SK-N-SH (cell line): ENCODE data around the gene SDHA. TPM values are rescaled to one million over a fixed set of nuclear protein-coding genes. Genes with fewer than 3 reads are reported as not detected.

ENCODE experiments used
- CTCF ChIA-PET: fragments of 300-600, 350-600 bp; formaldehyde crosslinking; extraction: SDS; loops from one replicate; lab custom pipeline; 2021; lab: Yijun Ruan, JAX
- POLR2A ChIA-PET: fragments of 350-600 bp; sonication (Branson Sonifier 250); formaldehyde crosslinking; extraction: SDS; loops from one replicate; lab custom pipeline; 2020; ENCODE audit warnings: antibody characterized with exemption, inconsistent platforms; lab: Yijun Ruan, JAX
- DNase-seq: peaks from one replicate; pipeline ENCODE4 v3.0.0; 2012
- H2AFZ ChIP-seq: fragments of 200-600 bp; sonication (generic); 2 replicates; pipeline ENCODE4 v1.8.1; 2016; ENCODE audit warnings: antibody characterized with exemption, mild to moderate bottlenecking, low read depth
- H3F3A ChIP-seq: fragments of 200-600 bp; sonication (generic); replicated peaks from 2 replicates; pipeline ENCODE3; 2016; ENCODE audit warnings: antibody characterized with exemption, mild to moderate bottlenecking; ENCODE audit not compliant: insufficient read depth
- H3K27ac ChIP-seq, 2 experiments: fragments of 200-500 bp in 1 of 2; fragments of 200-600 bp in 1 of 2; sonication (Bioruptor generic) in 1 of 2; sonication (generic), shearing (Covaris generic) in 1 of 2; 2 replicates each; pipeline versions ENCODE4 v1.5.1 to v1.6.1; 2014 to 2016; ENCODE audit warnings: low read depth in 2 of 2, inconsistent platforms in 1 of 2, low read length in 1 of 2, mild to moderate bottlenecking in 1 of 2, mixed read lengths in 1 of 2
- H3K27me3 ChIP-seq: fragments of 200-600 bp; sonication (generic), shearing (Covaris generic); 2 replicates; pipeline ENCODE4 v1.6.1; 2016; ENCODE audit warnings: mixed run types; ENCODE audit not compliant: insufficient read depth
- H3K36me3 ChIP-seq, 2 experiments: fragments of 200-500 bp in 1 of 2; fragments of 200-600 bp in 1 of 2; sonication (Bioruptor generic) in 1 of 2; sonication (generic) in 1 of 2; replicated peaks in 1 of 2; 2 replicates each; pipeline versions ENCODE3 to v1.5.1; 2014 to 2016; ENCODE audit warnings: low read length in 1 of 2, mild to moderate bottlenecking in 1 of 2; ENCODE audit not compliant: insufficient read depth in 2 of 2, control insufficient read depth in 1 of 2
- H3K4me1 ChIP-seq, 2 experiments: fragments of 200-500 bp in 1 of 2; fragments of 200-600 bp in 1 of 2; sonication (Bioruptor generic) in 1 of 2; sonication (generic), shearing (Covaris generic) in 1 of 2; 2 replicates each; pipeline versions ENCODE4 v1.5.1 to v1.6.1; 2014 to 2016; ENCODE audit warnings: low read depth in 1 of 2, low read length in 1 of 2, mixed run types in 1 of 2; ENCODE audit not compliant: insufficient read depth in 2 of 2, control insufficient read depth in 1 of 2
- H3K4me2 ChIP-seq: fragments of 200-600 bp; sonication (generic), shearing (Covaris generic); 2 replicates; pipeline ENCODE4 v1.6.1; 2017; ENCODE audit warnings: mixed run types
- H3K4me3 ChIP-seq, 2 experiments: fragments of 200-500 bp in 1 of 2; fragments of 200-600 bp in 1 of 2; sonication (Bioruptor generic) in 1 of 2; sonication (generic), shearing (Covaris generic) in 1 of 2; 2 replicates each; pipeline versions ENCODE4 v1.5.1 to v1.8.1; 2014 to 2016; ENCODE audit warnings: low read depth in 2 of 2, inconsistent platforms in 1 of 2, low read length in 1 of 2, mild to moderate bottlenecking in 1 of 2, mixed read lengths in 1 of 2, moderate library complexity in 1 of 2
- H3K79me2 ChIP-seq: fragments of 200-600 bp; sonication (generic); 2 replicates; pipeline ENCODE4 v1.8.1; 2017; ENCODE audit warnings: mild to moderate bottlenecking; ENCODE audit not compliant: insufficient read depth
- H3K9ac ChIP-seq: fragments of 200-600 bp; sonication (generic); 2 replicates; pipeline ENCODE4 v1.6.1; 2017; ENCODE audit warnings: mixed run types
- H3K9me2 ChIP-seq: fragments of 200-600 bp; sonication (generic); 2 replicates; pipeline ENCODE4 v1.6.1; 2017; ENCODE audit warnings: mixed run types
- H3K9me3 ChIP-seq: fragments of 200-600 bp; sonication (generic); 2 replicates; pipeline ENCODE4 v1.6.1; 2017; ENCODE audit warnings: mixed run types, mild to moderate bottlenecking, moderate library complexity
- H4K20me1 ChIP-seq: fragments of 200-600 bp; sonication (generic); 2 replicates; pipeline ENCODE4 v1.6.1; 2017; ENCODE audit warnings: mild to moderate bottlenecking, mixed run types; ENCODE audit not compliant: insufficient read depth
- ELF1 ChIP-seq: IDR thresholded peaks from 2 replicates; pipeline ENCODE4 v1.4.0; 2012
- FOSL2 ChIP-seq: IDR thresholded peaks from 2 replicates; pipeline ENCODE4 v1.4.0; 2012; ENCODE audit warnings: low read depth, mild to moderate bottlenecking, moderate library complexity, borderline replicate concordance
- FOXJ3 ChIP-seq: sonication (generic); formaldehyde crosslinking; IDR thresholded peaks from 2 replicates; pipeline ENCODE4 v1.5.1; 2020; ENCODE audit warnings: mild to moderate bottlenecking, missing genetic modification reagents
- GABPA ChIP-seq: IDR thresholded peaks from 2 replicates; pipeline ENCODE4 v1.4.0; 2012; ENCODE audit warnings: low read depth, mild to moderate bottlenecking
- MEF2A ChIP-seq: IDR thresholded peaks from 2 replicates; pipeline ENCODE4 v1.4.0; 2012; ENCODE audit warnings: low read depth, borderline replicate concordance
- NRF1 ChIP-seq: IDR thresholded peaks from 2 replicates; pipeline ENCODE4 v1.6.1; 2012; ENCODE audit warnings: low read depth, mild to moderate bottlenecking, low read length
- PBX3 ChIP-seq: IDR thresholded peaks from 2 replicates; pipeline ENCODE4; 2012
- POLR2AphosphoS5 ChIP-seq: IDR thresholded peaks from 2 replicates; pipeline ENCODE4 v1.6.1; 2012; ENCODE audit warnings: low read depth, low read length
- REST ChIP-seq: IDR thresholded peaks from 2 replicates; pipeline ENCODE4 v1.6.1; 2012; ENCODE audit warnings: mild to moderate bottlenecking, low read depth, low read length, moderate library complexity
- TAF1 ChIP-seq: IDR thresholded peaks from 2 replicates; pipeline ENCODE4 v1.6.1; 2012; ENCODE audit warnings: low read depth, mild to moderate bottlenecking, low read length, moderate library complexity, borderline replicate concordance
- TCF12 ChIP-seq: IDR thresholded peaks from 2 replicates; pipeline ENCODE4 v1.4.0; 2012
- USF2 ChIP-seq: fragments of 150-350 bp; IDR thresholded peaks from 2 replicates; pipeline ENCODE4 v1.6.1; 2017; ENCODE audit warnings: antibody characterized with exemption, low read length, low read depth, borderline replicate concordance
- YY1 ChIP-seq: IDR thresholded peaks from 2 replicates; pipeline ENCODE4 v1.4.0; 2012; ENCODE audit warnings: low read depth, mild to moderate bottlenecking
- WGBS: methylation state at CpG from one replicate; pipeline ENCODE4 v1.1.6; 2017; ENCODE audit warnings: low lambda C conversion rate; 5-methylcytosine and 5-hydroxymethylcytosine counted together
- polyA plus RNA-seq, 3 experiments: library from polyadenylated mRNA; depleted of rRNA; stranded (reverse); fragments of >200 nt; gene quantifications; 2 replicates each; pipeline ENCODE4 v1.2.3, GENCODE V29; 2012

SDHA gene
- polyA plus RNA-seq, 1 of the 3 experiments (the other 2 are of a cell fraction): 106 TPM

- CTCF ChIA-PET: interaction anchor here (0.6 kb wide), 1 partner anchor 764 kb away, joined by 3 read pairs; no protein-coding TSS in a partner anchor
- no peaks in the 10 kb centered on the region for H3K9me2 ChIP-seq
- H2AFZ ChIP-seq: no peak overlapping the region
- peaks cover 0 to 19% of the 10 kb centered on the region in 2 experiments; a peak in 1 of 4 replicates for H3K4me1 ChIP-seq
- H3K9me3 ChIP-seq: no peaks in the 10 kb centered on the region
- H3K79me2 ChIP-seq: no peaks in the 10 kb centered on the region
- POLR2A ChIA-PET: no interaction called here
- TF ChIP-seq TCF12 (peak; percentile 48; the same call in 1 of the 2 replicates), POLR2AphosphoS5 (no peak)
- TF ChIP-seq, all 33 proteins: peak for 1
- H3K27me3 ChIP-seq: no peaks in the 10 kb centered on the region
- no peaks in the 10 kb centered on the region for H3F3A ChIP-seq
- DNase-seq: no peak
- 56% methylated on average over 16 of the region's 21 CpGs for WGBS
- no peak overlapping the region for H3K9ac ChIP-seq
- H3K27ac ChIP-seq: no peak overlapping the region
- no peak overlapping the region for H3K4me2 ChIP-seq
- H4K20me1 ChIP-seq: no peaks in the 10 kb centered on the region
- H3K4me3 ChIP-seq: no peak overlapping the region
- no peaks in the 10 kb centered on the region for H3K36me3 ChIP-seq
Measured at GRCh38 chr5:185095-186070, 32.7 kb upstream of the SDHA start.

GRCh38 chr5:186091-187041, 31.8 kb upstream of the SDHA start:
- H3K36me3 ChIP-seq: no peaks in the 10 kb centered on the region
- H2AFZ ChIP-seq: no peak overlapping the region
- WGBS: 77% methylated on average over 21 of the region's 28 CpGs
- H3K9ac ChIP-seq: no peak overlapping the region
- H3K27me3 ChIP-seq: no peaks in the 10 kb centered on the region
- no peak overlapping the region for H3K27ac ChIP-seq
- POLR2A ChIA-PET: no interaction called here
- no peaks in the 10 kb centered on the region for H4K20me1 ChIP-seq
- no peaks in the 10 kb centered on the region for H3F3A ChIP-seq
- H3K79me2 ChIP-seq: no peaks in the 10 kb centered on the region
- no peak for DNase-seq
- no peaks in the 10 kb centered on the region for H3K9me3 ChIP-seq
- H3K4me2 ChIP-seq: no peak overlapping the region
- CTCF ChIA-PET: interaction anchor here (1.2 kb wide), 1 partner anchor 10 kb away, joined by 3 read pairs; no protein-coding TSS in a partner anchor
- H3K4me3 ChIP-seq: no peak overlapping the region
- no peaks in the 10 kb centered on the region for H3K9me2 ChIP-seq
- peaks cover 0 to 19% of the 10 kb centered on the region in 2 experiments; a peak in 1 of 4 replicates for H3K4me1 ChIP-seq
- TF ChIP-seq USF2: no peak
- TF ChIP-seq YY1: no peak
- TF ChIP-seq POLR2AphosphoS5: no peak
- TF ChIP-seq FOSL2: no peak
- TF ChIP-seq TAF1: no peak
- no peak for TF ChIP-seq ELF1
- TF ChIP-seq NRF1: no peak
- TF ChIP-seq FOXJ3 (CRISPR knock-in tag): no peak
- TF ChIP-seq PBX3: no peak
- TF ChIP-seq GABPA: no peak
- TF ChIP-seq MEF2A: no peak
- TF ChIP-seq REST: no peak
